ENCODE data around the gene ZNF80.

The ZNF80 gene

GRCh38 chr3:114218578-114219185, 18.7 kb downstream of the ZNF80 start:
- no peak for DNase-seq (ENCODE audit: low spot score)

- DNase-seq (ENCODE audit: low spot score), result no peak
Measured at GRCh38 chr3:114218006-114218405, 19.4 kb downstream of the ZNF80 start.

DNA sequence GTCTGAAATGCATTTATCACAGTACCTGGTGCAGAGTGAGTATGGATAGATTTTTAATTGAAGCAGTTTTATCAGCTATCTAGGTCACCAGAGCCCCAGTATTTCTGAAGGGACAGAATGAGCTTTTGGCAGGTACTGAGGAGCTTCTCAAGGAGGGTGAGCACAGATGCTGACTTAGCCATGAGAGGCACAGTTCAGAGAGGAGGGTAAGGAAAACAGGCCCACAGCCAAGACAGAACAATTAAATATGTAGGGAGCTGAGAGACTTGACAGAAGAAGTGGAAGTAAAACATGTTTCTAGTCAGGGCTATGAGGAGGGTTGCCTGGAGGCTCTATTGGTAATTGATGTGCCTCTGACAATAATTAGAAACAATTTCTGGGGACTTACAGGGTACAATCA, 20.1 kb downstream of the ZNF80 start:
- no peak for DNase-seq (ENCODE audit: low spot score)

DNA sequence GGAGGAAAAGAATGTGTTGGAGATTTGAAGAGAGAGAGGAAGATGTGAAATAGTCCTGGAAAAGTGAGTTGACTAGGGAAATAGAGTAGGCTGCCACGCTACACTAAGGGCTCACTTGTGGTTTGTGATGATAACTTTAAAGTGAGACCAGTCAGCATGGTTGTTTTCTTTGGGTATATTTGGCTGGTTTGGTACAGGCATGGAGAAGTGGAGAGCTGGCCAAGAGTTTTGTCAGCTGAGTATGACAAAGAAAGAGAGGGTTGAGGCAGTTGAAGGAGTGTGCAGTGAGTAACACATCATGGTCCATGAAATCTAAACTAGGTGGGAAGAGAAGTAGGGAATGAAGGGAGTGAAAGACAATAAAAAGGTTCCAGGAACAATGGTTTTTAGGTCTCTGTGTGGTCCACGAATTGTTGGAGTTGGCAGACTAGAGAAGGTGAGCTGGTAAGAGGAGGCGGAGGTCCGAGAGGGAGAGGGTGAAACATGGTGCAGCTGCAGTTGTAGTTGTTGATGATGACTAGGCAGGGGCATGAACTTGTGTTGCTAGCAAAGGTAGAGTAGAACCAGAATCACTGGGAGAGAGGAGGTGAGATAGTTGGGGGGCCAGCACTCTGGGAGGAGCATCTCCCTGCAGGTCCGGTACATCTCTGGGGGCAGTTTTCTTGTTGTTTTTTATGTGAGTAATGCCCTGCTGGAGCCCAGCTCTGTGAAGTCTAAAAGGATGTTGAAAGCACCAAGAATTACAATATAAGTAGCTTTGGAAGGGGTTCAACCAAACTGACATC, 21.0 kb downstream of the ZNF80 start:
- no peak for DNase-seq (ENCODE audit: low spot score)

GRCh38 chr3:114214542-114215341, 22.6 kb downstream of the ZNF80 start:
- DNase-seq (ENCODE audit: low spot score), result no peak

GRCh38 chr3:114213627-114214541, 23.5 kb downstream of the ZNF80 start:
- DNase-seq (ENCODE audit: low spot score), result no peak

GRCh38 chr3:114213292-114213626, 24.1 kb downstream of the ZNF80 start:
- no peak for DNase-seq (ENCODE audit: low spot score)

DNA sequence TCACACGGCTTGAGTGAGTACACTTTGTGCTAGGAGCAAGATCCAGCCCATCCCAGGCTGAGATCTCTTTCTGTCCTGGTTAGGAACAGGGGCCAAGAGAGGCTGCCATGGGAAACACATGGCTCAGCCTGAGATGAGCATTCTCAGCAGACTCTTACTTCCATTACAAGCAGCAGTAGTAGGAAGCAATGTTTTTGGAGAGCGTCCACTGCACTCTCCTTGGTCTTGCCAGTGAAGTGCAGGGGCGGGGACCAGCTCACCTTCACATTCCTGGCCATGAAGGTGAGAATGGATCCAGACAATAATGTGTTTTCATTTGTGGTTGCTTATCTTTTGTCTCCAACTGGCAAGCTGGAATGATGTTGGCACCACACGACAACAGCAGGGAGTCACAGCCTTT, 24.7 kb downstream of the ZNF80 start:
- no peak for DNase-seq (ENCODE audit: low spot score)

- DNase-seq (ENCODE audit: low spot score), result no peak
Measured at GRCh38 chr3:114207768-114208167, 29.6 kb downstream of the ZNF80 start.

DNA sequence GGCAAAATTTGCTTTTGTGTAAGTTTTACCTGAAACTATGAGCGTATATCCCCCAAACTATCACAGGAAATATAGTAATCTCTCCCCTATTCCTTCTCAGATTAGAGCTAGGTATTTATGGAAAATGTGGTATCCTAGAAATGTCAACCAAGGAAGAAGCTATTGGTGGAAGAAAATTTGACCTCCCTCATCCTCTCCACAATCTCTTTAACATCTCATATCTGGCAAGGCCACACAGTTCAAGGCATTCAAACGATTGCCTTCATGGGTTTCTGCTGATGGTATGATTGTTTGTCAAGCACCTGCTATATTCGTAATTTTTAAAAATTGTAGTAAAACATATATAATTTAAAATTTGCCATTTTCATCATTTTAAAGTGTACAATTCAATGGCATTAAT, 31.0 kb downstream of the ZNF80 start:
- DNase-seq (ENCODE audit: low spot score), result no peak

GRCh38 chr3:114205541-114205940, 31.8 kb downstream of the ZNF80 start:
- DNase-seq (ENCODE audit: low spot score), result no peak

DNA sequence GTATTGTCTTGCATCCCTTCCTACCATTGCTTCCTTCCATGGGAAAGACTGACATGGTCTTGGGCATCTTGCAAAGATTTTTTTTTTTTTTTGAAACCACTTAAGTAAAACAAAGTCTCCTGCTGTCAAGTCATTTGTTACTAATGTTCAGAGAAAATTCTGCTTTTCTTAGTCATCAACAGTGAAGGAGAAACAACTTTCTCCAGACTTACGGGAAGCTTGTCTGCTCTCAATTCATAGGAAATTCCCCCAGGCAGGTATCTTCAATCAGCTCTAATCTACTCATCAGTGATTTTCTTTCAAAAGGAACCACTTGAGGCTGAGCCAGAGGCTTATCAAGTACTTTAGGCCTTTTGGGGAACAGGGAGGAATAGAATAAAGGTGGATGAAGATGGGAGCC, 42.6 kb downstream of the ZNF80 start:
- no peak for DNase-seq (ENCODE audit: low spot score)

DNA sequence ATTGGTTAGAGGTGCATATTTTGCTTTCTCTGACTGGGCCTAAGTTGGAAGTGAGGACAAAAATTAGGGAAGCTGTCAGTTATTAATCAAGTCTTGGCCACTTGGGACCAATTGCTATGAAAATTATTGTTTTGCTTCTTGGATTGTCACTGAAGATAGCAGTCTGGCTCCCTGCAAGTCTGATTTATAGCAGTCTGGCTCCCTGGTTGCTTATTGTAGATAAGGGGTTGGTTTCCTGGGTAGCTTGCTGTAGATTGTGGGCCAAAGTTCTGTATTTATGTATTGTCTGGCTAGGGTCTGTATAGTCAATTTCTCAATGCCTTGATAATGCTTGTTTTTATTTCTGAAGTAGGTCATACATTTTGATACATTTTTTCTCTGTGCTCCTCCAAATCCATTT, 45.2 kb downstream of the ZNF80 start:
- DNase-seq (ENCODE audit: low spot score), result no peak

- no peak for DNase-seq (ENCODE audit: low spot score)
Measured at GRCh38 chr3:114186501-114186900, 50.9 kb downstream of the ZNF80 start.
